H9 (cell line): Measurements from ENCODE around the gene SCFD2. TPM values are rescaled to one million over a fixed set of nuclear protein-coding genes. Genes with fewer than 3 reads are reported as not detected.

ENCODE experiments used
- DNase-seq: peaks from one replicate; pipeline ENCODE4 v3.0.0-alpha.2; 2017
- H2AFZ ChIP-seq: one replicate; pipeline ENCODE4 v1.6.1; 2013; ENCODE audit warnings: mild to moderate bottlenecking, low read length, control low read depth, moderate library complexity
- H2AK5ac ChIP-seq: 2 replicates; pipeline ENCODE4 v1.6.1; 2013; ENCODE audit warnings: low read length, control low read depth, mixed read lengths; ENCODE audit not compliant: insufficient read length
- H2BK120ac ChIP-seq: one replicate; pipeline ENCODE4 v1.6.1; 2013; ENCODE audit warnings: low read depth, mild to moderate bottlenecking, low read length, control low read depth, inconsistent platforms; ENCODE audit not compliant: poor library complexity, severe bottlenecking
- H2BK12ac ChIP-seq: 2 replicates; pipeline ENCODE4 v1.6.1; 2013; ENCODE audit warnings: low read length, control low read depth, mixed read lengths, low read depth; ENCODE audit not compliant: insufficient read length
- H2BK15ac ChIP-seq: 2 replicates; pipeline ENCODE4 v1.6.1; 2013; ENCODE audit warnings: low read depth, low read length, control low read depth
- H2BK20ac ChIP-seq: one replicate; pipeline ENCODE4 v1.6.1; 2013; ENCODE audit warnings: low read depth, mild to moderate bottlenecking, low read length, control low read depth, inconsistent platforms; ENCODE audit not compliant: poor library complexity, severe bottlenecking
- H2BK5ac ChIP-seq: 2 replicates; pipeline ENCODE4 v1.6.1; 2013; ENCODE audit warnings: low read length, control low read depth, mixed read lengths; ENCODE audit not compliant: insufficient read length
- H3K14ac ChIP-seq: 2 replicates; pipeline ENCODE4 v1.6.1; 2013; ENCODE audit warnings: low read length, control low read depth; ENCODE audit not compliant: insufficient read depth
- H3K18ac ChIP-seq: 2 replicates; pipeline ENCODE4 v1.6.1; 2013; ENCODE audit warnings: low read depth, mild to moderate bottlenecking, mixed read lengths, low read length, control low read depth; ENCODE audit not compliant: insufficient read length
- H3K23ac ChIP-seq: 2 replicates; pipeline ENCODE4 v1.6.1; 2013; ENCODE audit warnings: low read length, control low read depth, mixed read lengths, low read depth; ENCODE audit not compliant: insufficient read length
- H3K23me2 ChIP-seq: 2 replicates; pipeline ENCODE4 v1.6.1; 2013; ENCODE audit warnings: low read depth, mild to moderate bottlenecking, mixed read lengths, low read length, control low read depth; ENCODE audit not compliant: insufficient read length, poor library complexity, severe bottlenecking
- H3K27ac ChIP-seq: 2 replicates; pipeline ENCODE4 v1.5.1; 2013; ENCODE audit warnings: low read length, control low read depth, mixed read lengths, low read depth; ENCODE audit not compliant: insufficient read length
- H3K27me3 ChIP-seq: 2 replicates; pipeline ENCODE4 v1.6.1; 2013; ENCODE audit warnings: low read length, control low read depth, inconsistent platforms; ENCODE audit not compliant: insufficient read depth
- H3K4ac ChIP-seq: 2 replicates; pipeline ENCODE4 v1.6.1; 2013; ENCODE audit warnings: low read depth, mild to moderate bottlenecking, control low read depth, inconsistent platforms, low read length, moderate library complexity
- H3K4me1 ChIP-seq: 2 replicates; pipeline ENCODE4 v1.6.1; 2013; ENCODE audit warnings: low read length, control low read depth, inconsistent platforms; ENCODE audit not compliant: insufficient read depth
- H3K4me2 ChIP-seq: 2 replicates; pipeline ENCODE4 v1.6.1; 2013; ENCODE audit warnings: low read length, control low read depth, mixed read lengths; ENCODE audit not compliant: insufficient read length, insufficient read depth
- H3K56ac ChIP-seq: 2 replicates; pipeline ENCODE4 v1.6.1; 2013; ENCODE audit warnings: low read depth, mild to moderate bottlenecking, mixed read lengths, low read length, control low read depth; ENCODE audit not compliant: insufficient read length
- H3K79me1 ChIP-seq: 2 replicates; pipeline ENCODE4 v1.6.1; 2013; ENCODE audit warnings: low read depth, mild to moderate bottlenecking, moderate library complexity, low read length, control low read depth, inconsistent platforms; ENCODE audit not compliant: insufficient read depth, poor library complexity, severe bottlenecking
- H3K79me2 ChIP-seq: 2 replicates; pipeline ENCODE4 v1.6.1; 2013; ENCODE audit warnings: low read length, control low read depth, inconsistent platforms; ENCODE audit not compliant: insufficient read depth
- H3K9ac ChIP-seq: 2 replicates; pipeline ENCODE4 v1.6.1; 2013; ENCODE audit warnings: low read length, control low read depth, mixed read lengths; ENCODE audit not compliant: insufficient read length; ENCODE audit errors: extremely low read depth
- H3K9me3 ChIP-seq: one replicate; pipeline ENCODE4 v1.6.1; 2013; ENCODE audit warnings: low read depth, low read length, inconsistent platforms; ENCODE audit not compliant: control insufficient read depth
- H3T11ph ChIP-seq: one replicate; pipeline ENCODE4 v1.6.1; 2013; ENCODE audit warnings: mild to moderate bottlenecking, low read length, control low read depth, inconsistent platforms
- H4K20me1 ChIP-seq: one replicate; pipeline ENCODE4 v1.6.1; 2013; ENCODE audit not compliant: control insufficient read depth, insufficient read length, insufficient read depth
- H4K5ac ChIP-seq: 2 replicates; pipeline ENCODE4 v1.6.1; 2013; ENCODE audit warnings: low read depth, mild to moderate bottlenecking, mixed read lengths, low read length, control low read depth; ENCODE audit not compliant: insufficient read length
- H4K8ac ChIP-seq: replicated peaks from 2 replicates; pipeline ENCODE4 v1.6.1; 2013; ENCODE audit warnings: low read length, control low read depth, mixed read lengths, low read depth; ENCODE audit not compliant: insufficient read length
- H4K91ac ChIP-seq: 2 replicates; pipeline ENCODE4 v1.6.1; 2013; ENCODE audit warnings: low read depth, mild to moderate bottlenecking, moderate library complexity, mixed read lengths, low read length, control low read depth; ENCODE audit not compliant: insufficient read length
- H3K27ac Mint-ChIP-seq, 3 experiments: 2 replicates in 2 of 3; 3 replicates in 1 of 3; pipeline ENCODE4 v1.8.0; 2020 to 2021; ENCODE audit warnings: mixed read lengths in 3 of 3, mild to moderate bottlenecking in 1 of 3, moderate library complexity in 1 of 3
- H3K27me3 Mint-ChIP-seq: 2 replicates; pipeline ENCODE4 v1.8.0; 2021; ENCODE audit warnings: low read depth, mild to moderate bottlenecking, moderate library complexity, mixed read lengths
- H3K36me3 Mint-ChIP-seq, 3 experiments: 2 replicates in 2 of 3; 3 replicates in 1 of 3; pipeline ENCODE4 v1.8.0; 2020 to 2021; ENCODE audit warnings: low read depth in 3 of 3, mixed read lengths in 3 of 3; ENCODE audit not compliant: insufficient read depth in 1 of 3
- H3K4me1 Mint-ChIP-seq, 2 experiments: 2 replicates each; pipeline ENCODE4 v1.8.0; 2020; ENCODE audit warnings: mixed read lengths in 2 of 2
- H3K4me3 Mint-ChIP-seq, 2 experiments: 2 replicates in 1 of 2; 3 replicates in 1 of 2; pipeline ENCODE4 v1.8.0; 2020 to 2021; ENCODE audit warnings: mild to moderate bottlenecking in 2 of 2, mixed read lengths in 2 of 2, moderate library complexity in 1 of 2
- H3K9me3 Mint-ChIP-seq, 2 experiments: 2 replicates in 1 of 2; 3 replicates in 1 of 2; pipeline ENCODE4 v1.8.0; 2020; ENCODE audit warnings: mild to moderate bottlenecking in 2 of 2, mixed read lengths in 2 of 2, moderate library complexity in 1 of 2
- WGBS: extraction: QIAGEN DNeasy Blood & Tissue Kit; methylation state at CpG from one replicate; pipeline ENCODE4 v1.1.7; 2013; ENCODE audit warnings: missing lambda C conversion rate, low lambda C conversion rate, mixed read lengths; ENCODE audit not compliant: insufficient read length; ENCODE audit errors: extremely low coverage; 5-methylcytosine and 5-hydroxymethylcytosine counted together
- total RNA-seq: library from RNA; stranded (reverse); gene quantifications from 2 replicates; pipeline ENCODE4 v1.2.1, GENCODE V29; 2021
- TF ChIP-seq, protein P1 (sequence below): fragments of 200-600 bp; sonication (generic); conservative IDR thresholded peaks from 3 replicates; pipeline ENCODE4 v1.8.0; 2021; ENCODE audit warnings: antibody characterized with exemption, mild to moderate bottlenecking

Gene SCFD2
- total RNA-seq, 1 experiment from 2014 or later, result 10.1 TPM

DNA sequence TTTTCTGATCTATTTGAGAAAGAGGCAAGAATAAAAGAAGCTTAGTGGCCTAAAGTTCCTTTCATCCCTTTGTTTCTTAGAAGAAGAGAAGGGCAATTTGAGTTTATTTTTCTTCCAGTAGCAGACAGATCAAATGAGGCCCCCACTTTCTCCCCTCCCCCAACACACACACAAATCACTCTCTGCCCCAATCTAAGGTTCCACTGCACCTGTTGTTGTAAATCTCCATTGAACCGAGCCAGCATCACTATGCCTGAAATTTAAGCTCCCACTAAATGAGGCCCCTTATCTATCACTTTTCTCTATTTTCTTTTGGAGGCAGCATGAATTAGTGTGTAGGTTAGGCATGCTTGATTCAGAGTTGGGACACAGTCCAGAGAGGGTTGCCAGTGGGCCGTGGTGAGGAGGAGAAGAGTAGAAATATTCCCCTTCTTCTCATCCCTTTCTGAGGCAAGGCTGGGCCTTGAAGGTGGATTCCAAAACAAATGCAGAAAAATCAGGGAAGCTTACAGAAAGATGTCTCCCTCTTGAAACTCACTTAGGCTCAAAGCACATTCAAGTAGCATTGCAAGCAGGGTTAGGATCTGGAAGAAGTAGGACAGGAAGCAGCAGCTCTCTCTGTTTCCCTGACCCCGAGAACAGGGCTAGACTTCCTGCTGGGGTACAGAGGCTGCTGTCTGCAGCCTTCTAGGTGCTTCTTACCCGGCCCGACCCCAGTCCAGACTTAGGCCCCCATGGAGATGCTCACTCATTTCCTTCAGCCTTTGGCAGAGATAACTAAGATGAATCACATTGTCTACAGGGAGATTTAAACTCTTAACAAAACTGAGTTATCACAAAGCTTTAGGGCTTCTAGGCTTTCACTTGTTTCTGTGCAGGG lies 433.0 kb downstream of the SCFD2 start:
- no peak overlapping the region for H3K4me3 Mint-ChIP-seq
- Histone ChIP-seq H3K79me2 (no peaks in the 10 kb centered on the region), H3K4me1 (no peaks in the 10 kb centered on the region), H3T11ph (no peak overlapping the region), H3K23ac (no peak overlapping the region), H3K4ac (no peak overlapping the region), H2BK5ac (no peak overlapping the region), H3K27ac (no peak overlapping the region), H2BK15ac (no peak overlapping the region), H4K5ac (no peak overlapping the region), H3K79me1 (no peaks in the 10 kb centered on the region), H2AK5ac (no peak overlapping the region), H4K91ac (no peak overlapping the region), H3K4me2 (no peak overlapping the region), H3K23me2 (no peaks in the 10 kb centered on the region), H3K56ac (no peak overlapping the region), H3K18ac (no peak overlapping the region), H3K27me3 (no peaks in the 10 kb centered on the region), H3K9me3 (no peaks in the 10 kb centered on the region), H4K8ac (no peak overlapping the region), H3K14ac (no peak overlapping the region), H2BK12ac (no peak overlapping the region), H3K9ac (no peak overlapping the region), H4K20me1 (no peaks in the 10 kb centered on the region), H2AFZ (no peak overlapping the region), H2BK120ac (no peak overlapping the region), H2BK20ac (no peak overlapping the region)
- H3K36me3 Mint-ChIP-seq, result no peaks in the 10 kb centered on the region; a peak in 3 of 7 replicates
- peaks cover 0 to 2% of the 10 kb centered on the region in 2 experiments; a peak in 2 of 5 replicates for H3K9me3 Mint-ChIP-seq
- DNase-seq, result no peak
- TF ChIP-seq, protein P1, sequence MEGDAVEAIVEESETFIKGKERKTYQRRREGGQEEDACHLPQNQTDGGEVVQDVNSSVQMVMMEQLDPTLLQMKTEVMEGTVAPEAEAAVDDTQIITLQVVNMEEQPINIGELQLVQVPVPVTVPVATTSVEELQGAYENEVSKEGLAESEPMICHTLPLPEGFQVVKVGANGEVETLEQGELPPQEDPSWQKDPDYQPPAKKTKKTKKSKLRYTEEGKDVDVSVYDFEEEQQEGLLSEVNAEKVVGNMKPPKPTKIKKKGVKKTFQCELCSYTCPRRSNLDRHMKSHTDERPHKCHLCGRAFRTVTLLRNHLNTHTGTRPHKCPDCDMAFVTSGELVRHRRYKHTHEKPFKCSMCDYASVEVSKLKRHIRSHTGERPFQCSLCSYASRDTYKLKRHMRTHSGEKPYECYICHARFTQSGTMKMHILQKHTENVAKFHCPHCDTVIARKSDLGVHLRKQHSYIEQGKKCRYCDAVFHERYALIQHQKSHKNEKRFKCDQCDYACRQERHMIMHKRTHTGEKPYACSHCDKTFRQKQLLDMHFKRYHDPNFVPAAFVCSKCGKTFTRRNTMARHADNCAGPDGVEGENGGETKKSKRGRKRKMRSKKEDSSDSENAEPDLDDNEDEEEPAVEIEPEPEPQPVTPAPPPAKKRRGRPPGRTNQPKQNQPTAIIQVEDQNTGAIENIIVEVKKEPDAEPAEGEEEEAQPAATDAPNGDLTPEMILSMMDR, result no peak
- no peaks in the 10 kb centered on the region; the same call in 1 of the 2 replicates for H3K27me3 Mint-ChIP-seq
- H3K4me1 Mint-ChIP-seq, result peaks cover 8 to 13% of the 10 kb centered on the region in 2 experiments; a peak in 3 of 4 replicates
- peak overlapping the region in 1 of 3 experiments; percentile 38; a peak in 1 of 7 replicates for H3K27ac Mint-ChIP-seq
- no CpG with 5 or more reads among the region's 5 CpGs for WGBS
